Pons (tissue), 1 donor: ENCODE measurements around the gene TBL2.
"Not testable (repeated sequence)": the region's sequence is repeated elsewhere in the genome, so short reads cannot be mapped to it uniquely, and the experiment has no call there.

Experiments used
- DNase-seq: peaks from one replicate; pipeline ENCODE4 v3.0.0-alpha.2; 2016; ENCODE audit warnings: low spot score

TBL2 gene

GRCh38 chr7:73535918-73536317 lies 42.5 kb downstream of the TBL2 start:
- DNase-seq = not testable (repeated sequence)

GRCh38 chr7:73533742-73534141 lies 44.6 kb downstream of the TBL2 start:
- DNase-seq = no peak

GRCh38 chr7:73532224-73532623 lies 46.2 kb downstream of the TBL2 start:
- DNase-seq = no peak

- DNase-seq = no peak
Measured at GRCh38 chr7:73530800-73531199, 47.6 kb downstream of the TBL2 start.

- no peak for DNase-seq
Measured at GRCh38 chr7:73526896-73527821, 51.2 kb downstream of the TBL2 start.

- not testable (repeated sequence) for DNase-seq
Measured at GRCh38 chr7:73526158-73526494, 52.3 kb downstream of the TBL2 start.

GRCh38 chr7:73522105-73522872 lies 56.1 kb downstream of the TBL2 start, which contains the start of gene BAZ1B:
TSS of gene BAZ1B (minus strand) at chr7:73522293. CDS start at chr7:73521933, 360 bp downstream.
- DNase-seq = peak; percentile 99

GRCh38 chr7:73521636-73522104 lies 56.7 kb downstream of the TBL2 start:
- DNase-seq = peak; percentile 8

GRCh38 chr7:73520673-73521635 lies 57.4 kb downstream of the TBL2 start:
- peak; percentile 9 for DNase-seq

GRCh38 chr7:73519867-73520672 lies 58.3 kb downstream of the TBL2 start:
- peak; percentile 17 for DNase-seq

- DNase-seq = no peak
Measured at GRCh38 chr7:73518470-73518869, 59.9 kb downstream of the TBL2 start.
